Measurements from ENCODE around the gene HOXB8.

Gene HOXB8

DNA sequence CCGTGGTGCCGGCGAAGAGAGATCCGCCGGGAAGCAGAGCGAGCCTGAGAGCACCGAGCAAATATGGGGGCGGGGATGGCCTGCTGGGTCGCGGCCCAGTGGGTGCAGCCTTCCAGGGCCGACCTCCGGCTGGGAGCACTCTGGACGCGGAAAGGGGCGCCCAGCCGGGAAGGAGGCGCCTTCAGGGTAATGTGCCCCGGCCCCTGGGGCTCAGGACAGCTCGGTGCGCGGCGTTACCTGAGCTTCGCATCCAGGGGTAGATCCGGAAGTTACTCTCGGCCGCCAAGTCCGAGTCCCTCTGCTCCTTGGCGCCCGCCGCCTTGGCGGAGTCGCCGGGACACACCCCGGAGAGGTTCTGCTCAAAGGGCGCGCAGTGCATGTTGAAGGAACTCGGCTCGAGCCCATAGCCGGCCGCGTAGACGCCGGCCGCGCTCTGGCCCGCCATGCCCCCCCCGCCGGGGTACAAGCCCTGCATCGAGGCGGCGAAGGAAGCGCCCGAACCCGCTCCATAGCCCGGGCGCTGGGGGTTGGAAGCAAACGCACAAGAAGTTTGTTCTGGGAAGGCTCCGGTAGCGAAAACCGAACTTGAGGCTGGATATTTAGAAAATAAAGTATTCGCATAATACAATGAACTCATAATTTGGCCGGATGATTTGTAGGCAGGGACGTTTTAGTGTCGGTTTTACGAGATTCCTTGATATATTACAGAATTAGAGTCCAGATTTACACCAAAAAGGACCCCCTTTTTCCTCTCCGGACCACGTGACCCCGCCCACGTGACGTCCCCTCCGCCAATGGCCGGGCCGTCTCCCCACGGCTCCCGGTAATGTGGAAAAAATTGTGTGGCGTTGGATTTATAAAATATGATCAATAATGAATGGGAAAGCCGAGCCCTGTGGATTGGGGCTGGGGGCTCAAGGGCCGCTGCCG is 4.5 kb downstream of the HOXB8 start, which contains the start of gene HOXB7:
Gene HOXB7, minus strand, starts transcription at position 736 of the 930 bp plus-strand sequence. Its CDS starts 99 bp downstream, at position 637.
- DNase-seq (ENCODE audit: low read depth): no peak

GRCh38 chr17:48609759-48610281 is 5.3 kb downstream of the HOXB8 start:
- DNase-seq (ENCODE audit: low read depth): no peak

DNA sequence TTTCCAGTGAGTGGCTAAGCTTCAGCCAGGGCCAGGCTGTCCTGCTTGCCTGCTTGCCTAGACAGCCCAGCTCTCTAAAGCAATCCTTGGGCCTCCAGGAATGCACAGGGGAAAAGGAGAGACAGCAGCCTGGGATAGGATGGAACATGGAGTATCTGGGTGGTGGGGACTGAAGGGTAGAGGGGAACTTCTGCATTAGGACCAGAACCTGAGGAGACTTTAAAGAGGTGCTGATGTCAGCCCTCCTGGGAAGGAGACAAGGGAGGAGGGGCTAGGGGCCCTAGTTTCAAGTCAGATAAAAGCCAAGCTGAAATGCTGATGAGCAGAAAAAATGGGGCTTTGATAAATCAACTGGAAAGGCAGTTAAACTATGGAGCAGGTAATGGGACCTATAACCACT is 6.1 kb downstream of the HOXB8 start:
- DNase-seq (ENCODE audit: low read depth): no peak

DNA sequence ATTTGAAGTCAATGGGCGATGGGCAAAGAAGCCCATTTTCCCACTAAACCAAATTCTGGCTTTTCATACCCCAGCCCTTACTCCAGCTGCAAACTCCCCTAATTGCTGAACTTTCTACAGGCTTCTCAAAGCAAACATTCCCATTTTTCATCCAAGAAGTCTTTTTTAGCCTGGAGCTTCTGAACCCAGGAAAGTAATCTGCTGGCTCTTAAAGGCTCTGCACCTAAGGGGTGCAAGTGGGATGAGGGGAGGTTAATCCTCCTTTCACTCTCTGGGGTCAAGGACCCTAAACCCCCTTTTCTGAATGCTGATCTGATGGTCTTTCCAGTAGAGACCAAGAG is 6.6 kb downstream of the HOXB8 start:
- no peak for DNase-seq (ENCODE audit: low read depth)

DNA sequence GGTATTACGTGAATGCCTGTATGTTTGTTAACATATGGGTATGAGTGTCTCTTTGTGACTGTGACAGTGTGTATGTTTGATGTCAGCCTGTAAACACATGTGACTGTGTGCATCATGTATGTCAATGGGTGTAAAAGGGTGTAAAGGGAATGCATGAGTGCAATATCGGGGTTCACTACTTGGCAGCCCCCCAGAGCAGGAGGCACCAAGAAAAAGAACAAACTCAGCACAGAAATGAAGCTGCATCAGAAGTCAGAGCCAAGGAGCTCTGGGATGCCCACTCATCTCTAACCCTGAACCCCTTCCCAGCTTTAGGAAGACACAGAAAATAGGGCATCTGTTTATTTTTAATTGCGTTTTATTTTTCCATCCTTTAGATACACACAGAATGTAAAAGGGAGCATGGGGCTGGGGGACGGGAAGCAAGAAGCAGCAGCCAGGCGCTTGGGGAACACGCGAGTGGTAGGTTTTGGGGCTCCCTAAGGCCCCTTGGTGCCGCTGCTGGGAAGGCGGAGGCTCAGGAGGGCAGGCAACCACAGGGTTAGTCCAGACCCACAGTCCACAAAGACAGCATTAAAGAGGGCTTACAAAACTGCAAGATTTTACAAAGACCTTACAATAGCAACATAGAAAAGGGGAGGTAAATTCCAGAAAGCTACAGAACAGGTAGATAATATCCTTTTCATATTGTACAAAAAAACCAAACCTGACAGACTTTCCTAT is 8.0 kb downstream of the HOXB8 start:
- DNase-seq (ENCODE audit: low read depth): no peak

- DNase-seq (ENCODE audit: low read depth): no peak
Observed at GRCh38 chr17:48605991-48606891, 8.9 kb downstream of the HOXB8 start.

DNA sequence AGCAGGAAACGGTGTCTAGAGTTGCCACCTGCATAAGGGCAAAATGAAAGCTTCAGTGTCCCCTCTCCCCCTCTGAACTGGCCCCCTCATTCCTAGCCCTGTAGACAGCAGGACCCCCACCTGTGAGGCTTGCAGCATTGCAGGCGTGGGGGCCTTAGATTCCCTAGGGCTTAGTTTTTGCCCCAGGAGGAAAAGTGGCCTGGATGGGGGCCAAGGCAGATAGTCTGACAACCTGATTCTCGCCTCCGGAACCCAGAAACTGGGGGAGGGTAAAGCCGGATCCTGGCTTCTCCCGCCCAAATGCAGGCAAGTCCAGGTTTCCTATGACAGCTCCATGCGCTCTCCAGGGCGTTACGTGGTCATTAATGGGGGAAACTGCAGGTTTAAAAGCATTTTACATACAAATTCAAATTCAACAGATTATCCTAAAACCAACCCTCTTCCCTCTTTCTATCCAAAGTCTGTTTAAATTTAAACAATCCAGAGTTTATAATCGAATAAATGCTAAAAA is 9.6 kb downstream of the HOXB8 start:
- no peak for DNase-seq (ENCODE audit: low read depth)

DNA sequence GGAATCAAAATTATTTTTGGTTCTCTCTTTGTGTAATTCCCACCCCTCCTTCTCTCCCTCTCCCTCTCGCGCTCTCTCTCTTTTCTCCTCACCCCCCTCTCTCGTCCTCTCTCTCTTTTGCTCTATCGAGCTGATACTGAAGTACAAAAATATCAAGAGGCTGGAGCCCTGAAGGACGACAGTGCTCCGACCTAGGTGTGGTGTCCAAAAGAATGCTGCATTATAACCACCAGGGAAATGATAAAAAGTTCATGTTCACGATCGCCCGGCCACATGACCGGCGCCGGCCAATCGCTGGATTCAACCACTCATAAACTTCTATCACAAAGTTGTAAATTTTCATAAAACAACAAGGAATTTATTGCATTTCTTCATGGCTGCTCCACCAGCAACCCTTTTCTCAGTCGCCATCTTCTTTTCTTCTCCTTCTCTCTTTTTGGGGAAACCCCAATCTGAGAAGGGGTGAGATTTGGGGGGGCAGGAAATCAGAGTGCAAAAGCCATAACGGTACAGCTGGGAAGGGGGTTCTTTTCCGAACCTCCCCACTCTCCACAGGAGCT is 10.2 kb downstream of the HOXB8 start, which contains the start of gene HOXB6:
Gene HOXB6, minus strand, starts transcription at position 217 of the 560 bp plus-strand sequence. CDS start 6,836 bp downstream, outside the sequence.
- no peak for DNase-seq (ENCODE audit: low read depth)

DNA sequence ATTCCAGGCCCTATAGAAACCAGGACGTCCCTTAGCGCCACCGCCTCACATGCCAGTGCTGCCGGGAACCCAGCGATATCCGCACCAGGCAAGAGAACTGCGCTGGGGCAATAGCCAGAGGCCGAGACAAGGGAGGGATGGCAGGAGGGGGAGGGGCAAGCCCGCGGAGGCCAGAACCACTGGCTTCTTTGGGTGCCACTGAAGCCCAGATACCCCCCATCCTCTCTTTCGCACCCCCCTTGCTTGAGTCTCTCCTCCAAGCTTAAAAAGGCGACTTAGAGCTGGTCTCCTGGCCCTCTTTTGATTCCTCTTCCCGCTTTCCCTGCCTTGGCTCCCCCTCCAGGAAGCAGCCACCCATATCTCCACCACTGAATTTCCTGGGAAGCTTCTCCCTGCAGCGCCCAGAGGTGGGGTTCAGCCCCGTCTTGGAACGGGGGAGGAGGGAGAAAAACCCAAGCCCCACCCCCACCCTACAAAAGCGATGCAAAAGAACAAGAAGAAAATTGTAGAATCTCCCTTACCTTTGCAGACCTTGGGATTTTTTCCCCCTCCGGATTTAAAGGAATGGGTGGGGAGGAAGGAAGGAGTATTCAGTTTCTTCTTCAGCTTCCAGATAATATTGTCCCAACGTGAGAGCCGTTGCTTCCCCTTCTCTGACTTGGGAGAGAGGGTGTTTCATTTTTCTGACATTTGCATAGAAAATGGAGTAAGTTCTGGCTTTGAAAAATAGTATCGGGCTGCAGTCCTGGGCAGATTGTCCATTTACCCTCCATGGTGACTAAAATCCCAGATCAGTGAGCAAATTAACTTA is 10.9 kb downstream of the HOXB8 start:
- no peak for DNase-seq (ENCODE audit: low read depth)

DNA sequence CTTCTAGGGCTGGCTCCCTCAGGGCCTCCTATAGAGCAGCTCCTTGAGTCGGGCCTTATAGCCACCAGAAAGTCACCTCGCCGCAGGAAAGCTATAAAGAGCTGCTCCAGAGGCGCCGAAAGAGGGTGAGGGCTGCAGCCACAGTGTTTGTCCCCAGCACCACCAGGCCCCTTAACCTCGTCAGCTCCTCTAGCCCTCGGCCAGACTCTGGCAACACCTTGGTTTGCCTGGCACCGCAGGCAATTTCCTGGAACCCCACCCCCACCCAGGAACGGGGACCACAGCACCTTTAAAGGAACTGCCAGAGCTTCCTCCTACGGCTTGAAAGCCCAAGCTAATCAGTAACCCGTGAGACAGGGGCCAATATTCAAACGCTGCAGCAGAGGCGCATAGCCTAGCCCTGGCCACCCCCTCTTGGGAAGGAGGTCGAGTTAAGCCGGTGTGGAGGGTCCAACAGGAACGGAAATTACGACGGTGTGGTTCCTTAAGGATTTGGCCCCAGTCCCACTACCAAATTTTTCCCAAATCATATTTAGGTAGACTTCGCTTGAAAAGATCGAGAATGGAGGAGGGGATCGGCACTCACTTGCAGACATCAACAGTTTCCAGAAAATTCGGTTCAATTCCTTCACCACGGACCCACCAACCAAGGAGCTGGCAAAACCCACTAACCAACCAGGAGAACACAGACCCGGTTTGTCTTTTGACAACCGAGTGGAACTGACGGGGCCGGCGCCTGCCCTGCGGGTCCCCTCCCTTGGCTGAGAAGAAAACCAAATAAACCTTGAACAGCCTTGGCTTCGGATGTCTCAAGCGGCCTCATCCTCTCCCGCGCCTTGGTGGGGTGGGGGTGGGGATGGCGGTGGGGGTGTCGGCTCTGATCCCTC is 13.3 kb downstream of the HOXB8 start:
- DNase-seq (ENCODE audit: low read depth): no peak

- DNase-seq (ENCODE audit: low read depth): no peak
Observed at GRCh38 chr17:48601207-48601538, 13.9 kb downstream of the HOXB8 start.

GRCh38 chr17:48600244-48601098 is 14.6 kb downstream of the HOXB8 start:
- no peak for DNase-seq (ENCODE audit: low read depth)

GRCh38 chr17:48599354-48599753 is 15.7 kb downstream of the HOXB8 start:
- no peak for DNase-seq (ENCODE audit: low read depth)

GRCh38 chr17:48598736-48599135 is 16.4 kb downstream of the HOXB8 start:
- DNase-seq (ENCODE audit: low read depth): no peak

DNA sequence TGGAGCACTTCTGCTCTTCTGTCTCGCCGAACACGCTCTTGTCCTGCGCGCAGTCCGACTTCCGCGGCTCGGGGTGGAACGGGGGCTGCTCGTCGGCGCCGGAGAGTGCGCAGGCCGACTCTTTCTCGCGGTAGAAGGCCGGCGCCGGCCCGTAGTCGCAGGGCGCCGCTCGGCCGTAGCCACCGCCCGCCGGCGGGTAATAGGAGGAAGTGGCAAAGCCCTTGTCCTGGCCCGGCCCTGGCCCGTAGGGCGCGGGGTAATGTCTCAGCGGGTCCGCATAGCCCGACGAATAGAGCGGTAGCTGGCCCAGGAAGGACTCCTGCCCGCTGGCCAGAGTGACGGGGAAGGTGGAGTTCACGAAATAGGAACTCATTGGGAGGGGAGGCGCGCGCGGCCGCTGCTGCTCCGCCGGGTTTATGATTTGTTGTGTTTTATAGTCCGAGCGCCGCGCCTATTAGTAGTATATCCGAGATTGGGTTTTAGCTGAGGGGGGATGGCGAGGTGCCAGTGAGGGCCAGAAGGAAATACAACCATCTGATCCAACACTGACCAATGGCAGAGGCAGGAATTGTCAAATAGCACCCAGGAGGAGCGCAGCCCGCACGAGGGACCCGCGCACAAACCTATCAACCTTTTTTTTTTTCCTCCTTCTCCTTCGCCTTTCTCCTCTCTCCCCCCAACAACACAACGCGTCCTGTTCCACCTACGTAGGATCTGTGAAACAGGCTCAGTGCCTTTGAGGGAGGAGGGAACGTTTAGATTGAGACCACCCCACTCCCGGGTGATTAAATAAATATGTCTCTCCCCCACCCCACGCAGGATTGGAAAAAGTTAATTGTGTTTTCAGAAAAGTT is 17.1 kb downstream of the HOXB8 start:
- no peak for DNase-seq (ENCODE audit: low read depth)

DNA sequence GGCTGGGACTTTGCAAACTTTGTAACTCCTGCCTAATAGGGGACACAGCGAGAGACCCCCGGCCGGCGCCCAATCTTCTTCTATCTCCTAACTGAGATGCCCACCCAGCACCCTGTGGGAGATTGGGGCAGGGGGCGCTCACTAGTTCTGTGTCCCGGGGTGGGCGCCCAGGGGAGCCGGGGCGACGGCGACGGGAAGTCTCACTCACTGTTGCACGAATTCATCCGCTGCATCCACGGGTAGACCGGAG is 17.6 kb downstream of the HOXB8 start:
- DNase-seq (ENCODE audit: low read depth): no peak

- DNase-seq (ENCODE audit: low read depth): no peak
Observed at GRCh38 chr17:48596735-48597527, 18.2 kb downstream of the HOXB8 start.
